ENCODE measurements around the gene TIMELESS. TPM values are rescaled to one million over a fixed set of nuclear protein-coding genes. Genes with fewer than 3 reads are reported as not detected.

Gene TIMELESS
- total and polyA plus RNA-seq, 10 of the 15 experiments (the other 5 are each of a cell fraction or from before 2014, with no cell fraction given) = 5.8 to 57.8 (median 31.8) TPM

- TF ChIP-seq IKZF2 (IDR thresholded peaks at IDR 0.05) (no peak), MEF2A (IDR thresholded peaks at IDR 0.05; ENCODE audit: insufficient read depth, low read depth, low read length) (peak; percentile 47; the same call in 1 of the 2 replicates), SREBF2 (IDR thresholded peaks at IDR 0.05; ENCODE audit: low read length) (no peak), NFYA (IDR thresholded peaks at IDR 0.05; ENCODE audit: borderline replicate concordance, low read depth, low read length) (no peak), BMI1 (IDR thresholded peaks at IDR 0.05; ENCODE audit: borderline replicate concordance) (no peak), CREB1 (IDR thresholded peaks at IDR 0.05; ENCODE audit: low read depth) (peak; percentile 99), RB1 (IDR thresholded peaks at IDR 0.05; ENCODE audit: borderline replicate concordance) (peak; percentile 65; the same call in 1 of the 2 replicates), ZNF592 (IDR thresholded peaks at IDR 0.05) (no peak), SREBF1 (IDR thresholded peaks at IDR 0.05; ENCODE audit: low read length) (no peak), RELA (IDR thresholded peaks at IDR 0.05; ENCODE audit: borderline replicate concordance, partially characterized antibody) (peak; percentile 72), PML (IDR thresholded peaks at IDR 0.05; ENCODE audit: low read length) (peak; percentile 88), RFX5 (IDR thresholded peaks at IDR 0.05; ENCODE audit: low read depth, low read length) (0 out of 2 replicates have a peak, but pooled peaks have one; percentile 21), POLR2A (IDR thresholded peaks at IDR 0.05; ENCODE audit: low read depth, low read length) (peak; percentile 95), HDAC2 (IDR thresholded peaks at IDR 0.05) (no peak), HCFC1 (IDR thresholded peaks at IDR 0.05; ENCODE audit: low read length) (peak; percentile 78), TCF7 (IDR thresholded peaks at IDR 0.05; ENCODE audit: borderline replicate concordance) (no peak), SIN3A (IDR thresholded peaks at IDR 0.05; ENCODE audit: low read depth, low read length) (peak; percentile 82), ZNF207 (IDR thresholded peaks at IDR 0.05; ENCODE audit: borderline replicate concordance) (peak; percentile 83; the same call in 1 of the 2 replicates), EED (IDR thresholded peaks at IDR 0.05; ENCODE audit: low read depth) (no peak)
- TF ChIP-seq, protein P1, sequence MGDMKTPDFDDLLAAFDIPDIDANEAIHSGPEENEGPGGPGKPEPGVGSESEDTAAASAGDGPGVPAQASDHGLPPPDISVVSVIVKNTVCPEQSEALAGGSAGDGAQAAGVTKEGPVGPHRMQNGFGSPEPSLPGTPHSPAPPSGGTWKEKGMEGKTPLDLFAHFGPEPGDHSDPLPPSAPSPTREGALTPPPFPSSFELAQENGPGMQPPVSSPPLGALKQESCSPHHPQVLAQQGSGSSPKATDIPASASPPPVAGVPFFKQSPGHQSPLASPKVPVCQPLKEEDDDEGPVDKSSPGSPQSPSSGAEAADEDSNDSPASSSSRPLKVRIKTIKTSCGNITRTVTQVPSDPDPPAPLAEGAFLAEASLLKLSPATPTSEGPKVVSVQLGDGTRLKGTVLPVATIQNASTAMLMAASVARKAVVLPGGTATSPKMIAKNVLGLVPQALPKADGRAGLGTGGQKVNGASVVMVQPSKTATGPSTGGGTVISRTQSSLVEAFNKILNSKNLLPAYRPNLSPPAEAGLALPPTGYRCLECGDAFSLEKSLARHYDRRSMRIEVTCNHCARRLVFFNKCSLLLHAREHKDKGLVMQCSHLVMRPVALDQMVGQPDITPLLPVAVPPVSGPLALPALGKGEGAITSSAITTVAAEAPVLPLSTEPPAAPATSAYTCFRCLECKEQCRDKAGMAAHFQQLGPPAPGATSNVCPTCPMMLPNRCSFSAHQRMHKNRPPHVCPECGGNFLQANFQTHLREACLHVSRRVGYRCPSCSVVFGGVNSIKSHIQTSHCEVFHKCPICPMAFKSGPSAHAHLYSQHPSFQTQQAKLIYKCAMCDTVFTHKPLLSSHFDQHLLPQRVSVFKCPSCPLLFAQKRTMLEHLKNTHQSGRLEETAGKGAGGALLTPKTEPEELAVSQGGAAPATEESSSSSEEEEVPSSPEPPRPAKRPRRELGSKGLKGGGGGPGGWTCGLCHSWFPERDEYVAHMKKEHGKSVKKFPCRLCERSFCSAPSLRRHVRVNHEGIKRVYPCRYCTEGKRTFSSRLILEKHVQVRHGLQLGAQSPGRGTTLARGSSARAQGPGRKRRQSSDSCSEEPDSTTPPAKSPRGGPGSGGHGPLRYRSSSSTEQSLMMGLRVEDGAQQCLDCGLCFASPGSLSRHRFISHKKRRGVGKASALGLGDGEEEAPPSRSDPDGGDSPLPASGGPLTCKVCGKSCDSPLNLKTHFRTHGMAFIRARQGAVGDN (IDR thresholded peaks at IDR 0.05) = 0 out of 2 replicates have a peak, but pooled peaks have one; percentile 33
- TF ChIP-seq, protein P2, sequence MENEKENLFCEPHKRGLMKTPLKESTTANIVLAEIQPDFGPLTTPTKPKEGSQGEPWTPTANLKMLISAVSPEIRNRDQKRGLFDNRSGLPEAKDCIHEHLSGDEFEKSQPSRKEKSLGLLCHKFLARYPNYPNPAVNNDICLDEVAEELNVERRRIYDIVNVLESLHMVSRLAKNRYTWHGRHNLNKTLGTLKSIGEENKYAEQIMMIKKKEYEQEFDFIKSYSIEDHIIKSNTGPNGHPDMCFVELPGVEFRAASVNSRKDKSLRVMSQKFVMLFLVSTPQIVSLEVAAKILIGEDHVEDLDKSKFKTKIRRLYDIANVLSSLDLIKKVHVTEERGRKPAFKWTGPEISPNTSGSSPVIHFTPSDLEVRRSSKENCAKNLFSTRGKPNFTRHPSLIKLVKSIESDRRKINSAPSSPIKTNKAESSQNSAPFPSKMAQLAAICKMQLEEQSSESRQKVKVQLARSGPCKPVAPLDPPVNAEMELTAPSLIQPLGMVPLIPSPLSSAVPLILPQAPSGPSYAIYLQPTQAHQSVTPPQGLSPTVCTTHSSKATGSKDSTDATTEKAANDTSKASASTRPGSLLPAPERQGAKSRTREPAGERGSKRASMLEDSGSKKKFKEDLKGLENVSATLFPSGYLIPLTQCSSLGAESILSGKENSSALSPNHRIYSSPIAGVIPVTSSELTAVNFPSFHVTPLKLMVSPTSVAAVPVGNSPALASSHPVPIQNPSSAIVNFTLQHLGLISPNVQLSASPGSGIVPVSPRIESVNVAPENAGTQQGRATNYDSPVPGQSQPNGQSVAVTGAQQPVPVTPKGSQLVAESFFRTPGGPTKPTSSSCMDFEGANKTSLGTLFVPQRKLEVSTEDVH (IDR thresholded peaks at IDR 0.05; ENCODE audit: low read depth, partially characterized antibody) = no peak
These were observed 19.2 kb upstream of the TIMELESS start, which contains the start of gene SPRYD4 (continued) for GRCh38 chr12:56468216-56469006.

Data from GM12878 (cell line).